ENCODE data around the gene TENM3. TPM values are rescaled to one million over a fixed set of nuclear protein-coding genes. Genes with fewer than 3 reads are reported as not detected.

Gene TENM3
- total and polyA plus RNA-seq, 4 donors = 0.05 to 5.5 (median 1.1) TPM; not detected in 1

DNA sequence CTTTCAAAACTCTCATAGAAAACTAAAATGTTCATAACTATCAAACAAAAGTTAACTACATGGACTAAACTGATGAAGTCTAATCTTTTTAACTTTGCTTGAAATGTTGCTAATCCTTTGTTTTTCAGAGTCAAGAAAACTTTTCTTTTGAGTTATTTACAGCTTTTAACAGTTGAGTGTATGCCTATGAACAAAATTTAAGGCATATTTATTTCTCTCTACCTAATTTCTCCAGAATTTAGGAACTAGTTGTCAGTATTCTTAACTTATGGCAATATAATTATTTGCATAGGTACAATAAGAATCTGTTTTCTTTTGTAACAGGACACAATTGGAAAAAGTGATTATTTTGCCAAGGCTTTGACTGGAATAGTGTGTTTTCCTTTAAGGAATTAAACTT, 23.8 kb downstream of the TENM3 start:
- no peak for DNase-seq
- Histone ChIP-seq H3K4me3 (ENCODE audit: low read length in 2 of 2) (no peak overlapping the region), H3K27ac (ENCODE audit: low read depth in 1 of 2, low read length in 2 of 2) (no peak overlapping the region), H3K27me3 (ENCODE audit: control insufficient read depth in 1 of 2, insufficient read depth in 2 of 2, low read length in 1 of 2) (no peaks in the 10 kb centered on the region), H3K4me1 (ENCODE audit: control insufficient read depth in 1 of 2, insufficient read depth in 2 of 2, low read length in 2 of 2) (no peaks in the 10 kb centered on the region), H3K36me3 (ENCODE audit: control insufficient read depth in 1 of 2, insufficient read depth in 2 of 2, low read length in 1 of 2) (no peaks in the 10 kb centered on the region), H3K9me3 (ENCODE audit: control insufficient read depth, low read length) (no peaks in the 10 kb centered on the region)
- no peak for ATAC-seq (ENCODE audit: low FRiP score)
- intact Hi-C loops (cut with DNase I) = no loop called here

DNA sequence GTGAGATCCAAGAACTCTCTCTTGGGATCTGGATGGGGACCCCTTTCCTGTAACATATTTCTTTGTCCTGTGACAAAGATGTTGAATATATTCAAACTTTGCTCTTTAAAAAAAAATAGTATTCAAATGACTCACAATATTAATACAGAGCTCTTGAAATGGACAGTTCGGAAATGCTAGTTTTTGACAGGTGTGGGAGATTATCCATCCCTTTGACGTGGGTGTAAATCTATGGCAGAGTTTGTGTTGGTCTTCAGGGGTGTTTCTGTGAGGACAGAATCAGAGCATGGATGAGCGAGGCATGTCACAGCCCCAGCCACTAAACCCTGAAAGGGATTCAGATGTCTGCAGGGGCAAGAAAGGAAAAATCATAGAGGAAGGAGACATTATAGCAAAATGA, 25.8 kb downstream of the TENM3 start:
- ATAC-seq (ENCODE audit: low FRiP score) (no peak), DNase-seq (no peak)
- 91 to 92% methylated on average over 3 of the region's 3 CpGs for WGBS, 2 donors

GRCh38 chr4:182271731-182272130, 28.5 kb downstream of the TENM3 start:
- H3K4me3 ChIP-seq (ENCODE audit: low read length in 2 of 2) = no peak overlapping the region

More for the DNA sequence above, 25.8 kb downstream of the TENM3 start:
- Histone ChIP-seq H3K4me3 (ENCODE audit: low read length in 2 of 2) (no peak overlapping the region), H3K27me3 (ENCODE audit: control insufficient read depth in 1 of 2, insufficient read depth in 2 of 2, low read length in 1 of 2) (no peaks in the 10 kb centered on the region), H3K36me3 (ENCODE audit: control insufficient read depth in 1 of 2, insufficient read depth in 2 of 2, low read length in 1 of 2) (no peaks in the 10 kb centered on the region), H3K4me1 (ENCODE audit: control insufficient read depth in 1 of 2, insufficient read depth in 2 of 2, low read length in 2 of 2) (no peaks in the 10 kb centered on the region), H3K9me3 (ENCODE audit: control insufficient read depth, low read length) (peaks cover 1% of the 10 kb centered on the region), H3K27ac (ENCODE audit: low read depth in 1 of 2, low read length in 2 of 2) (no peak overlapping the region)
- intact Hi-C loops (cut with DNase I) = no loop called here

GRCh38 chr4:182272151-182272550, 28.9 kb downstream of the TENM3 start:
- Histone ChIP-seq H3K4me1 (ENCODE audit: control insufficient read depth in 1 of 2, insufficient read depth in 2 of 2, low read length in 2 of 2) (no peaks in the 10 kb centered on the region), H3K27me3 (ENCODE audit: control insufficient read depth in 1 of 2, insufficient read depth in 2 of 2, low read length in 1 of 2) (no peaks in the 10 kb centered on the region), H3K36me3 (ENCODE audit: control insufficient read depth in 1 of 2, insufficient read depth in 2 of 2, low read length in 1 of 2) (no peaks in the 10 kb centered on the region), H3K27ac (ENCODE audit: low read depth in 1 of 2, low read length in 2 of 2) (no peak overlapping the region), H3K4me3 (ENCODE audit: low read length in 2 of 2) (no peak overlapping the region), H3K9me3 (ENCODE audit: control insufficient read depth, low read length) (peaks cover 4% of the 10 kb centered on the region)
- DNase-seq = no peak
- no peak for ATAC-seq (ENCODE audit: low FRiP score)
- 19 to 31% methylated on average over 7 of the region's 7 CpGs for WGBS, 2 donors
- intact Hi-C loops (cut with DNase I) = no loop called here

More at GRCh38 chr4:182271731-182272130, 28.5 kb downstream of the TENM3 start:
- Histone ChIP-seq H3K27me3 (ENCODE audit: control insufficient read depth in 1 of 2, insufficient read depth in 2 of 2, low read length in 1 of 2) (no peaks in the 10 kb centered on the region), H3K36me3 (ENCODE audit: control insufficient read depth in 1 of 2, insufficient read depth in 2 of 2, low read length in 1 of 2) (no peaks in the 10 kb centered on the region), H3K27ac (ENCODE audit: low read depth in 1 of 2, low read length in 2 of 2) (no peak overlapping the region), H3K9me3 (ENCODE audit: control insufficient read depth, low read length) (peaks cover 4% of the 10 kb centered on the region), H3K4me1 (ENCODE audit: control insufficient read depth in 1 of 2, insufficient read depth in 2 of 2, low read length in 2 of 2) (no peaks in the 10 kb centered on the region)
- no peak for ATAC-seq (ENCODE audit: low FRiP score)
- intact Hi-C loops (cut with DNase I) = no loop called here
- WGBS, 2 donors = 83 to 86% methylated on average over 10 of the region's 10 CpGs
- DNase-seq = no peak

- WGBS, 2 donors = 85 to 88% methylated on average over 11 of the region's 11 CpGs
- Histone ChIP-seq H3K27me3 (ENCODE audit: control insufficient read depth in 1 of 2, insufficient read depth in 2 of 2, low read length in 1 of 2) (no peaks in the 10 kb centered on the region), H3K36me3 (ENCODE audit: control insufficient read depth in 1 of 2, insufficient read depth in 2 of 2, low read length in 1 of 2) (no peaks in the 10 kb centered on the region), H3K9me3 (ENCODE audit: control insufficient read depth, low read length) (peaks cover 4% of the 10 kb centered on the region), H3K27ac (ENCODE audit: low read depth in 1 of 2, low read length in 2 of 2) (no peak overlapping the region), H3K4me3 (ENCODE audit: low read length in 2 of 2) (no peak overlapping the region), H3K4me1 (ENCODE audit: control insufficient read depth in 1 of 2, insufficient read depth in 2 of 2, low read length in 2 of 2) (no peaks in the 10 kb centered on the region)
- no peak for DNase-seq
- ATAC-seq (ENCODE audit: low FRiP score) = no peak
- intact Hi-C loops (cut with DNase I) = no loop called here
These were observed 30.2 kb downstream of the TENM3 start for GRCh38 chr4:182273191-182273935.

DNA sequence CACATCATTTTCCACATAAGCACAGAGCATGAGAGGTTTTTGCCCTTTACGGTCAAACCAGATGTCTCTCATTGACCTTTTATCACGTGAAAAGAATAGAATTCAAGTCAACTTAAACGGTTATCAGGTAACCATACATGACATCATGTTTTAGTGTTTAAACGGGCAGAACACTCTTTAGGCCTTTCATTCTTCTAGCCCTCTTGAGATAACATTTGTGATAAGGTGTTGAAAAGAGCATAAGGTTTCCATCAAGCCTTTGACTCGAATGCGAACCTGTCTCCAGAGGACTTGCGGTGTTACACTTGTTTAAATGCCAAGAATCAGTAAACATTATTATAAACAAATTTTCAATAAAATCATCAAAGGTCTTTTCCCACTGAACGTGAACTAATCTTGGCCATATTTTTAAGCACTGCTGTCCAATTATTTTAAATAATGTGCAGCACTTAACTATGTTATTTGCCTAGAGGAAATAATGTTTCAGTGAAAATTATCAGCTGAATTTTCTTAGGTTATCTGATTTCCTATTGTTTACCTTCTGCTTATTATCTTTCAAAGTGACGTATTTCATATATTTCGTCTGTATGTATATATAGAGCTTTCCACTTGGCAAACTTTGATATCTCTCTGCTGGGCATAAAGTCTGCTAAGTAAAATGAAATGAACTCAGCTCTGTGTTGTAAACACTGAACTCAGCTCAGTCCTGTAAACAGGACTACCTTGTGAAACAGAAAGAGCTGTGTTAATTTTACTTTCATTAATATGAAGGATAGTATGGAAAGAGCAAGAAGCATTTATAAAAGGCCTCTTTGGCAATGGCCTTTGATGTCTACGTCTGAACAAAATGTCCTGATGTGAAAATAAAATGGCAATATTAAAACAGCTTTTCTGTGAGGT, 33.3 kb downstream of the TENM3 start:
- WGBS, 2 donors = 30 to 39% methylated on average over 11 of the region's 11 CpGs
- ATAC-seq (ENCODE audit: low FRiP score) (no peak), DNase-seq (no peak)
- Histone ChIP-seq H3K27me3 (ENCODE audit: control insufficient read depth in 1 of 2, insufficient read depth in 2 of 2, low read length in 1 of 2) (no peaks in the 10 kb centered on the region), H3K27ac (ENCODE audit: low read depth in 1 of 2, low read length in 2 of 2) (no peak overlapping the region), H3K9me3 (ENCODE audit: control insufficient read depth, low read length) (peaks cover 4% of the 10 kb centered on the region), H3K4me3 (ENCODE audit: low read length in 2 of 2) (no peak overlapping the region), H3K36me3 (ENCODE audit: control insufficient read depth in 1 of 2, insufficient read depth in 2 of 2, low read length in 1 of 2) (no peaks in the 10 kb centered on the region), H3K4me1 (ENCODE audit: control insufficient read depth in 1 of 2, insufficient read depth in 2 of 2, low read length in 2 of 2) (no peaks in the 10 kb centered on the region)
- intact Hi-C loops (cut with DNase I) = no loop called here

GRCh38 chr4:182277377-182277776, 34.2 kb downstream of the TENM3 start:
- no peaks in the 10 kb centered on the region for H3K36me3 ChIP-seq (ENCODE audit: control insufficient read depth in 1 of 2, insufficient read depth in 2 of 2, low read length in 1 of 2)
- DNase-seq (no peak), ATAC-seq (ENCODE audit: low FRiP score) (no peak)
- H3K27ac ChIP-seq (ENCODE audit: low read depth in 1 of 2, low read length in 2 of 2) = no peak overlapping the region
- peaks cover 2% of the 10 kb centered on the region for H3K9me3 ChIP-seq (ENCODE audit: control insufficient read depth, low read length)
- no peaks in the 10 kb centered on the region for H3K27me3 ChIP-seq (ENCODE audit: control insufficient read depth in 1 of 2, insufficient read depth in 2 of 2, low read length in 1 of 2)
- 69 to 77% methylated on average over 2 of the region's 2 CpGs for WGBS, 2 donors
- H3K4me3 ChIP-seq (ENCODE audit: low read length in 2 of 2) = no peak overlapping the region
- H3K4me1 ChIP-seq (ENCODE audit: control insufficient read depth in 1 of 2, insufficient read depth in 2 of 2, low read length in 2 of 2) = no peaks in the 10 kb centered on the region
- intact Hi-C loops (cut with DNase I) = no loop called here

- peaks cover 2% of the 10 kb centered on the region for H3K9me3 ChIP-seq (ENCODE audit: control insufficient read depth, low read length)
- no peaks in the 10 kb centered on the region for H3K4me1 ChIP-seq (ENCODE audit: control insufficient read depth in 1 of 2, insufficient read depth in 2 of 2, low read length in 2 of 2)
- no peak overlapping the region for H3K4me3 ChIP-seq (ENCODE audit: low read length in 2 of 2)
- no peak overlapping the region for H3K27ac ChIP-seq (ENCODE audit: low read depth in 1 of 2, low read length in 2 of 2)
- ATAC-seq (ENCODE audit: low FRiP score) = no peak
- H3K36me3 ChIP-seq (ENCODE audit: control insufficient read depth in 1 of 2, insufficient read depth in 2 of 2, low read length in 1 of 2) = no peaks in the 10 kb centered on the region
- H3K27me3 ChIP-seq (ENCODE audit: control insufficient read depth in 1 of 2, insufficient read depth in 2 of 2, low read length in 1 of 2) = no peaks in the 10 kb centered on the region
- intact Hi-C loops (cut with DNase I) = no loop called here
- WGBS, 2 donors = 94 to 95% methylated on average over 11 of the region's 11 CpGs
- no peak for DNase-seq
These were observed 35.5 kb downstream of the TENM3 start for GRCh38 chr4:182278729-182279128.

All from aorta (tissue), 5 donors.